Activated T-cell treated with anti-CD3 and anti-CD28 coated beads for 24 hours (primary cell): ENCODE results near the gene LRRC61.
A peak's percentile ranks its signal among the peaks of the same experiment; 100 is the strongest.

Source experiments
- DNase-seq: peaks from one replicate; pipeline ENCODE4 v3.0.0-alpha.2; 2020; ENCODE audit warnings: low read depth

The LRRC61 gene

GRCh38 chr7:150357270-150357669 lies 34.1 kb downstream of the LRRC61 start:
- DNase-seq, result peak; percentile 48

GRCh38 chr7:150357771-150358427 lies 34.7 kb downstream of the LRRC61 start:
- DNase-seq, result no peak

GRCh38 chr7:150358433-150358832 lies 35.3 kb downstream of the LRRC61 start:
- no peak for DNase-seq

- no peak for DNase-seq
Observed at GRCh38 chr7:150358988-150359621, 36.0 kb downstream of the LRRC61 start.

- DNase-seq, result no peak
Observed at GRCh38 chr7:150359622-150360362, 36.6 kb downstream of the LRRC61 start.

GRCh38 chr7:150360363-150361058 lies 37.4 kb downstream of the LRRC61 start:
- DNase-seq, result no peak

GRCh38 chr7:150361402-150361801 lies 38.2 kb downstream of the LRRC61 start:
- DNase-seq, result no peak

- DNase-seq, result no peak
Observed at GRCh38 chr7:150361807-150362621, 38.9 kb downstream of the LRRC61 start.

GRCh38 chr7:150363370-150363769 lies 40.2 kb downstream of the LRRC61 start:
- no peak for DNase-seq

GRCh38 chr7:150363872-150364271 lies 40.7 kb downstream of the LRRC61 start:
- DNase-seq, result no peak

GRCh38 chr7:150365194-150365593 lies 42.0 kb downstream of the LRRC61 start:
- DNase-seq, result no peak

- no peak for DNase-seq
Observed at GRCh38 chr7:150365673-150366398, 42.7 kb downstream of the LRRC61 start.

- DNase-seq, result no peak
Observed at GRCh38 chr7:150367677-150368095, 44.5 kb downstream of the LRRC61 start.

GRCh38 chr7:150368096-150368883 lies 45.1 kb downstream of the LRRC61 start, which contains the start of gene REPIN1:
Gene REPIN1 (plus strand): TSS chr7:150368822. CDS start chr7:150369712, 890 bp downstream.
- DNase-seq, result peak; percentile 70

- DNase-seq, result peak; percentile 46
Observed at GRCh38 chr7:150368884-150369747, 46.0 kb downstream of the LRRC61 start.

GRCh38 chr7:150369748-150370501 lies 46.8 kb downstream of the LRRC61 start:
- no peak for DNase-seq

GRCh38 chr7:150370612-150371071 lies 47.5 kb downstream of the LRRC61 start:
- DNase-seq, result no peak
